NCI-H2081 (cell line): Measurements from ENCODE around the gene CDC34.
"Not testable (repeated sequence)": the region's sequence is repeated elsewhere in the genome, so short reads cannot be mapped to it uniquely, and the experiment has no call there.

Source experiments
- DNase-seq, 2 experiments: peaks; one replicate each; lab custom pipeline; 2025; lab: John Stamatoyannopoulos, UW

The CDC34 gene

GRCh38 chr19:573519-573825 lies 41.9 kb downstream of the CDC34 start:
- DNase-seq, result no peak

GRCh38 chr19:574658-575526 lies 43.3 kb downstream of the CDC34 start:
- peak in 1 of 2 experiments; percentile 30 for DNase-seq

- no peak for DNase-seq
Observed at GRCh38 chr19:575527-576506, 44.3 kb downstream of the CDC34 start.

- no peak for DNase-seq
Observed at GRCh38 chr19:576768-577438, 45.3 kb downstream of the CDC34 start.

- DNase-seq, result no peak
Observed at GRCh38 chr19:577439-578392, 46.2 kb downstream of the CDC34 start.

GRCh38 chr19:579111-579841 lies 47.7 kb downstream of the CDC34 start:
- DNase-seq, result no peak

GRCh38 chr19:579842-580155 lies 48.2 kb downstream of the CDC34 start:
- DNase-seq, result no peak

GRCh38 chr19:580274-580835 lies 48.8 kb downstream of the CDC34 start:
- no peak for DNase-seq

GRCh38 chr19:581399-582111 lies 50.0 kb downstream of the CDC34 start:
- no peak for DNase-seq

- DNase-seq, result no peak
Observed at GRCh38 chr19:582497-583197, 51.1 kb downstream of the CDC34 start.

- no peak for DNase-seq
Observed at GRCh38 chr19:583198-583967, 51.8 kb downstream of the CDC34 start.

GRCh38 chr19:583968-584239 lies 52.3 kb downstream of the CDC34 start:
- DNase-seq, result no peak

GRCh38 chr19:584240-585001 lies 52.9 kb downstream of the CDC34 start:
- DNase-seq, result peak; percentile 56 to 63

- DNase-seq, result not testable (repeated sequence)
Observed at GRCh38 chr19:585146-585545, 53.6 kb downstream of the CDC34 start.

GRCh38 chr19:585551-586110 lies 54.1 kb downstream of the CDC34 start:
- no peak for DNase-seq

GRCh38 chr19:588093-588740 lies 56.7 kb downstream of the CDC34 start:
- peak; percentile 94 to 95 for DNase-seq
